ENCODE measurements around the gene ITGAE.
A peak's percentile ranks its signal among the peaks of the same experiment; 100 is the strongest.

ITGAE gene

GRCh38 chr17:3667366-3668278 lies 133.4 kb downstream of the ITGAE start:
- DNase-seq (ENCODE audit: low spot score) = peak; percentile 97

- no peak for DNase-seq (ENCODE audit: low spot score)
These were observed 134.5 kb downstream of the ITGAE start for GRCh38 chr17:3666516-3666915.

GRCh38 chr17:3665834-3666233 lies 135.2 kb downstream of the ITGAE start:
- DNase-seq (ENCODE audit: low spot score) = no peak
